Thyroid gland (tissue), 4 donors: Measurements from ENCODE around the gene PINLYP.

Source experiments
- POLR2A ChIP-seq, 2 donors: fragments of 450-650 bp; IDR thresholded peaks; one replicate each; pipeline ENCODE4 v1.6.1; 2017; ENCODE audit warnings: antibody characterized with exemption in 2 of 2, mild to moderate bottlenecking in 2 of 2, moderate library complexity in 1 of 2
- TF ChIP-seq, protein P1 (sequence below), 6 experiments: fragments of 200-600 bp in 3 of 6; fragments of 450-650 bp in 3 of 6; sonication (generic) in 3 of 6; IDR thresholded peaks; one replicate each; pipeline ENCODE4 v1.5.1; 2016 to 2019; ENCODE audit warnings: antibody characterized with exemption in 6 of 6, mild to moderate bottlenecking in 2 of 6, inconsistent platforms in 1 of 6, moderate library complexity in 1 of 6

DNA sequence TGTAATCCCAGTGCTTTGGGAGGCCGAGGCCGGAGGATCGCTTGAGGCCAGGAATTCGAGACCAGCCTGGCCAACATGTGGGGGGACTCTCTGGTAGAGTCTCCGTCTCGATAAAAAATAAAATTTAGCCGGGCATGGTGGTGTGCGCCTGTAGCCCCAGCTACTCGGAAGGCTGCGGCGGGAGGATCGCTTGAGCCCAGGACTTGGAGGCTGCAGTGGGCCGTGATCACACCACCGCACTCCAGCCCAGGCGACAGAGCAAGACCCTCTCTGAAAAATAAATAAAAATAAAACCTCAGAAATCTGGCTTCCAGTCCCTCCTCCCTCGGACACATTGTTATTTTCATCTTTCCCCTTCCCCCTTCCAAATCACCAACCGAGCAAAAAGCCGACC is 20.0 kb downstream of the PINLYP start:
- TF ChIP-seq POLR2A (IDR thresholded peaks at IDR 0.05) = no peak
- TF ChIP-seq, protein P1, sequence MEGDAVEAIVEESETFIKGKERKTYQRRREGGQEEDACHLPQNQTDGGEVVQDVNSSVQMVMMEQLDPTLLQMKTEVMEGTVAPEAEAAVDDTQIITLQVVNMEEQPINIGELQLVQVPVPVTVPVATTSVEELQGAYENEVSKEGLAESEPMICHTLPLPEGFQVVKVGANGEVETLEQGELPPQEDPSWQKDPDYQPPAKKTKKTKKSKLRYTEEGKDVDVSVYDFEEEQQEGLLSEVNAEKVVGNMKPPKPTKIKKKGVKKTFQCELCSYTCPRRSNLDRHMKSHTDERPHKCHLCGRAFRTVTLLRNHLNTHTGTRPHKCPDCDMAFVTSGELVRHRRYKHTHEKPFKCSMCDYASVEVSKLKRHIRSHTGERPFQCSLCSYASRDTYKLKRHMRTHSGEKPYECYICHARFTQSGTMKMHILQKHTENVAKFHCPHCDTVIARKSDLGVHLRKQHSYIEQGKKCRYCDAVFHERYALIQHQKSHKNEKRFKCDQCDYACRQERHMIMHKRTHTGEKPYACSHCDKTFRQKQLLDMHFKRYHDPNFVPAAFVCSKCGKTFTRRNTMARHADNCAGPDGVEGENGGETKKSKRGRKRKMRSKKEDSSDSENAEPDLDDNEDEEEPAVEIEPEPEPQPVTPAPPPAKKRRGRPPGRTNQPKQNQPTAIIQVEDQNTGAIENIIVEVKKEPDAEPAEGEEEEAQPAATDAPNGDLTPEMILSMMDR (IDR thresholded peaks at IDR 0.05) = no peak
